IMR-90 (cell line): ENCODE measurements around the gene PRKG2. TPM values are rescaled to one million over a fixed set of nuclear protein-coding genes. Genes with fewer than 3 reads are reported as not detected.

Source experiments
- ATAC-seq: fragments of 200-7000 bp; cut with Tn5 transposase; 2 replicates; pipeline ENCODE4 v1.9.1; 2020; ENCODE audit warnings: low read depth, mild to moderate bottlenecking, moderate library complexity
- BruUV-seq: library from RNA; stranded (reverse); fragments of 400-500 nt; replicated peaks from 2 replicates; lab custom pipeline; 2021; lab: Mats Ljungman, UMichigan
- CTCF ChIA-PET: fragments of 300-600 bp; formaldehyde crosslinking; extraction: SDS; loops from one replicate; lab custom pipeline; 2021; ENCODE audit warnings: antibody characterized with exemption; lab: Yijun Ruan, JAX
- POLR2A ChIA-PET: fragments of 300-600 bp; sonication (Branson Sonifier 250); formaldehyde crosslinking; loops from one replicate; lab custom pipeline; 2022; ENCODE audit warnings: antibody characterized with exemption; ENCODE audit not compliant: unreplicated experiment; lab: Charles Lee
- DNase-seq: peaks from one replicate; pipeline ENCODE4 v3.0.0; 2013
- H2AFZ ChIP-seq: replicated peaks from 2 replicates; pipeline ENCODE3; 2013; ENCODE audit warnings: low read length, mild to moderate bottlenecking; ENCODE audit not compliant: poor library complexity
- H2AK5ac ChIP-seq: 2 replicates; pipeline ENCODE4 v1.6.1; 2013; ENCODE audit warnings: low read depth, low read length, inconsistent platforms
- H2AK9ac ChIP-seq: replicated peaks from 2 replicates; pipeline ENCODE3; 2013; ENCODE audit warnings: mild to moderate bottlenecking, low read depth, low read length, moderate library complexity; ENCODE audit not compliant: poor library complexity
- H2BK120ac ChIP-seq: 2 replicates; pipeline ENCODE4 v1.6.1; 2013; ENCODE audit warnings: low read depth, low read length, inconsistent platforms
- H2BK15ac ChIP-seq: 3 replicates; pipeline ENCODE4 v1.6.1; 2013; ENCODE audit warnings: low read depth, low read length, inconsistent platforms
- H2BK20ac ChIP-seq: 2 replicates; pipeline ENCODE4 v1.6.1; 2013; ENCODE audit warnings: low read depth, mild to moderate bottlenecking, inconsistent platforms, low read length, moderate library complexity
- H2BK5ac ChIP-seq: 2 replicates; pipeline ENCODE4 v1.6.1; 2013; ENCODE audit warnings: mild to moderate bottlenecking, low read depth, low read length, inconsistent platforms; ENCODE audit not compliant: poor library complexity, severe bottlenecking
- H3K14ac ChIP-seq: replicated peaks from 2 replicates; pipeline ENCODE4 v1.6.1; 2013; ENCODE audit warnings: low read depth, low read length, inconsistent platforms
- H3K18ac ChIP-seq: 2 replicates; pipeline ENCODE4 v1.6.1; 2013; ENCODE audit warnings: low read depth, low read length, control low read depth
- H3K23ac ChIP-seq: 2 replicates; pipeline ENCODE4 v1.6.1; 2013; ENCODE audit warnings: low read depth, low read length, inconsistent platforms
- H3K27ac ChIP-seq: 2 replicates; pipeline ENCODE4 v1.5.1; 2013; ENCODE audit warnings: mild to moderate bottlenecking, control low read depth, low read length; ENCODE audit not compliant: insufficient read depth
- H3K27me3 ChIP-seq: 2 replicates; pipeline ENCODE4 v1.6.1; 2013; ENCODE audit warnings: low read length; ENCODE audit not compliant: control insufficient read depth, insufficient read depth
- H3K36me3 ChIP-seq: 2 replicates; pipeline ENCODE4 v1.6.1; 2013; ENCODE audit warnings: low read length, mixed read lengths; ENCODE audit not compliant: control insufficient read depth, insufficient read depth
- H3K4ac ChIP-seq: 2 replicates; pipeline ENCODE4 v1.6.1; 2013; ENCODE audit warnings: low read depth, low read length, inconsistent platforms
- H3K4me1 ChIP-seq: 2 replicates; pipeline ENCODE4 v1.6.1; 2013; ENCODE audit warnings: low read length, mixed read lengths; ENCODE audit not compliant: control insufficient read depth, insufficient read depth
- H3K4me2 ChIP-seq: 2 replicates; pipeline ENCODE4 v1.6.1; 2013; ENCODE audit warnings: low read depth, mild to moderate bottlenecking, control low read depth, low read length, moderate library complexity
- H3K4me3 ChIP-seq: 2 replicates; pipeline ENCODE4 v1.5.1; 2013; ENCODE audit warnings: low read depth, mild to moderate bottlenecking, control low read depth, low read length, moderate library complexity; ENCODE audit not compliant: insufficient read depth
- H3K56ac ChIP-seq: 2 replicates; pipeline ENCODE4 v1.6.1; 2013; ENCODE audit warnings: low read length, inconsistent platforms; ENCODE audit not compliant: insufficient read depth; ENCODE audit errors: extremely low read depth
- H3K79me1 ChIP-seq, 2 experiments: 2 replicates each; pipeline ENCODE4 v1.6.1; 2013; ENCODE audit warnings: low read length in 2 of 2, inconsistent platforms in 1 of 2, low read depth in 1 of 2
- H3K9ac ChIP-seq: 2 replicates; pipeline ENCODE4 v1.6.1; 2013; ENCODE audit warnings: low read depth, low read length, control low read depth
- H3K9me1 ChIP-seq: 2 replicates; pipeline ENCODE4 v1.6.1; 2013; ENCODE audit warnings: low read length, inconsistent platforms; ENCODE audit not compliant: insufficient read depth
- H3K9me3 ChIP-seq: 2 replicates; pipeline ENCODE4 v1.6.1; 2013; ENCODE audit warnings: low read length; ENCODE audit not compliant: control insufficient read depth, insufficient read depth
- H4K20me1 ChIP-seq: 2 replicates; pipeline ENCODE4 v1.6.1; 2013; ENCODE audit warnings: low read length, inconsistent platforms; ENCODE audit not compliant: insufficient read depth
- H4K5ac ChIP-seq: 2 replicates; pipeline ENCODE4 v1.6.1; 2013; ENCODE audit warnings: mild to moderate bottlenecking, low read depth, low read length, control low read depth
- H4K8ac ChIP-seq, 2 experiments: 2 replicates each; pipeline ENCODE4 v1.6.1; 2013; ENCODE audit warnings: low read depth in 2 of 2, low read length in 2 of 2, control low read depth in 1 of 2, inconsistent platforms in 1 of 2
- H4K91ac ChIP-seq: 2 replicates; pipeline ENCODE4 v1.6.1; 2013; ENCODE audit warnings: low read depth, low read length, inconsistent platforms; ENCODE audit not compliant: insufficient read depth
- CEBPB ChIP-seq: IDR thresholded peaks from 2 replicates; pipeline ENCODE4 v1.6.1; 2012; ENCODE audit warnings: low read depth, low read length, improper control_type of control experiment
- NFE2L2 ChIP-seq: fragments of 150-350 bp; IDR thresholded peaks from 2 replicates; pipeline ENCODE4 v1.6.1; 2016; ENCODE audit warnings: low read depth, mild to moderate bottlenecking, low read length
- WGBS, 2 experiments: methylation state at CpG; one replicate each; pipeline versions ENCODE4 v1.1.5 to v1.1.7; 2013; ENCODE audit warnings: missing lambda C conversion rate in 2 of 2; ENCODE audit not compliant: insufficient read length in 1 of 2; ENCODE audit errors: extremely low coverage in 2 of 2; 5-methylcytosine and 5-hydroxymethylcytosine counted together
- dilution Hi-C: fragments of 300-500 bp; cut with HindIII; formaldehyde crosslinking; loops from one replicate; pipeline ENCODE4 v1.14.3; 2018; ENCODE audit warnings: low sequenced_read_pairs; ENCODE audit not compliant: unreplicated experiment
- in situ Hi-C: fragments of 300-500 bp; cut with MboI; formaldehyde crosslinking; loops from 3 replicates; pipeline ENCODE4 v1.14.3; 2019; ENCODE audit warnings: low sequenced_read_pairs, inconsistent platforms, mixed read lengths
- intact Hi-C: fragments of 100-400 bp; cut with micrococcal nuclease; formaldehyde crosslinking; loops from 2 replicates; pipeline ENCODE4 v1.10.0; 2022
- polyA plus RNA-seq, 3 experiments: library from polyadenylated mRNA; depleted of rRNA; stranded (reverse); fragments of >200 nt; gene quantifications; 2 replicates each; pipeline ENCODE4 v1.2.3, GENCODE V29; 2012; ENCODE audit warnings: low replicate concordance in 1 of 3
- total RNA-seq: library from RNA; depleted of rRNA; stranded (reverse); fragments of >200 nt; gene quantifications from 2 replicates; pipeline ENCODE4 v1.2.3, GENCODE V29; 2012

Gene PRKG2
- total and polyA plus RNA-seq, 2 of the 4 experiments (the other 2 are of a cell fraction), result 0.44 to 2.0 TPM

GRCh38 chr4:81143183-81143582, 71.8 kb downstream of the PRKG2 start:
- 0 out of 2 replicates have a peak, but pooled peaks cover 2% of the 10 kb centered on the region for H3K4me1 ChIP-seq
- ChIA-PET POLR2A (no interaction called here), CTCF (interaction anchor here (1.0 kb wide), 2 partner anchors 21 to 197 kb away, joined by 3 read pairs; no protein-coding TSS in a partner anchor)
- peaks cover 2% of the 10 kb centered on the region; the same call in 1 of the 2 replicates for H3K36me3 ChIP-seq
- H3K14ac ChIP-seq, result no peak overlapping the region
- no peak for ATAC-seq
- H3K9ac ChIP-seq, result no peak overlapping the region
- no peak overlapping the region for H2BK20ac ChIP-seq
- H3K27ac ChIP-seq, result no peak overlapping the region
- no peak overlapping the region for H3K4me3 ChIP-seq
- H3K79me1 ChIP-seq, result no peaks in the 10 kb centered on the region
- DNase-seq, result no peak
- no peak overlapping the region for H3K23ac ChIP-seq
- H3K4ac ChIP-seq, result no peak overlapping the region
- H4K8ac ChIP-seq, result no peak overlapping the region
- in situ Hi-C loops (no loop called here), intact Hi-C loops (no loop called here), dilution Hi-C loops (no loop called here)
- H4K5ac ChIP-seq, result no peak overlapping the region
- H4K20me1 ChIP-seq, result no peaks in the 10 kb centered on the region
- H2BK15ac ChIP-seq, result no peak overlapping the region
- H3K18ac ChIP-seq, result no peak overlapping the region
- no peak overlapping the region for H2BK120ac ChIP-seq
- no peak overlapping the region for H3K56ac ChIP-seq
- no peak overlapping the region for H2BK5ac ChIP-seq
- H4K91ac ChIP-seq, result no peak overlapping the region
- BruUV-seq, result no TSS peak
- WGBS, 2 experiments, result no CpG with 5 or more reads among the region's 2 CpGs
- H2AK9ac ChIP-seq, result no peak overlapping the region
- H2AK5ac ChIP-seq, result no peak overlapping the region
- H3K9me3 ChIP-seq, result no peaks in the 10 kb centered on the region
- H2AFZ ChIP-seq, result no peak overlapping the region
- TF ChIP-seq NFE2L2 (no peak), CEBPB (no peak)
- no peaks in the 10 kb centered on the region for H3K9me1 ChIP-seq
- no peaks in the 10 kb centered on the region for H3K27me3 ChIP-seq
- H3K4me2 ChIP-seq, result no peak overlapping the region
